Adrenal gland (tissue), 12 donors: ENCODE results near the gene TMEM231. TPM values are rescaled to one million over a fixed set of nuclear protein-coding genes. Genes with fewer than 3 reads are reported as not detected.

Experiments
- DNase-seq, 7 donors: peaks; one replicate each; pipeline ENCODE4 v3.0.0-alpha.2; 2019 to 2020
- H3K27ac ChIP-seq, 5 donors: fragments of 200-600 bp; sonication (generic) in 4 of 5; 1 replicate in 3 of 5; 2 replicates in 2 of 5; pipeline versions ENCODE4 v1.5.1 to v1.8.0; 2016 to 2020; ENCODE audit warnings: mild to moderate bottlenecking in 1 of 5
- H3K27me3 ChIP-seq: fragments of 200-600 bp; 2 replicates; pipeline ENCODE4 v1.8.0; 2021
- H3K36me3 ChIP-seq, 2 donors: fragments of 200-600 bp; replicated peaks in 1 of 2; 1 replicate in 1 of 2; 2 replicates in 1 of 2; pipeline versions ENCODE4 v1.5.1 to v1.8.0; 2018 to 2022
- H3K4me1 ChIP-seq, 2 donors: fragments of 200-600 bp; replicated peaks in 1 of 2; 1 replicate in 1 of 2; 2 replicates in 1 of 2; pipeline versions ENCODE4 v1.5.1 to v1.8.0; 2018 to 2021
- H3K4me3 ChIP-seq, 4 donors: fragments of 200-600 bp; sonication (generic) in 3 of 4; one replicate each; pipeline ENCODE4 v1.5.1; 2016 to 2018
- H3K9me3 ChIP-seq, 3 donors: fragments of 200-600 bp; sonication (generic) in 1 of 3; replicated peaks in 1 of 3; 1 replicate in 2 of 3; 2 replicates in 1 of 3; pipeline versions ENCODE4 v1.5.1 to v1.8.0; 2016 to 2021
- POLR2A ChIP-seq, 2 donors: fragments of 450-650 bp; IDR thresholded peaks; one replicate each; pipeline ENCODE4 v1.6.1; 2017; ENCODE audit warnings: antibody characterized with exemption in 2 of 2, mild to moderate bottlenecking in 2 of 2, moderate library complexity in 1 of 2
- WGBS, 4 donors: extraction: QIAGEN DNeasy Blood & Tissue Kit in 2 of 4; methylation state at CpG; one replicate each; pipeline versions ENCODE4 v1.1.5 to v1.1.7; 2013 to 2017; 5-methylcytosine and 5-hydroxymethylcytosine counted together
- intact Hi-C, 2 donors: fragments of 100-400 bp; cut with DNase I; formaldehyde crosslinking; loops; one replicate each; pipeline versions ENCODE4 v1.14.1 to v1.15.0; 2022 to 2023
- polyA plus RNA-seq, 3 donors: library from polyadenylated mRNA; stranded (reverse); fragments of 200-250 nt in 2 of 3; fragments of 350-450 nt in 1 of 3; fragmentation: Illumina TruSeq in 1 of 3; extraction: RNeasy Lipid Tissue Mini Kit (QIAGEN cat#74804) in 1 of 3; gene quantifications; one replicate each; pipeline ENCODE4 v1.2.3, GENCODE V29; 2013 to 2014
- total RNA-seq, 9 donors: library from RNA; depleted of rRNA in 4 of 9; stranded (reverse); fragments of >200 nt in 4 of 9; fragments of 120-200 nt in 1 of 9; fragmentation: NEBNext Ultra II Directional in 1 of 9; extraction: Animal tissue kit (Norgen Biotek cat#: 25700) in 1 of 9; gene quantifications; one replicate each; pipeline versions ENCODE4 v1.1.0 to v1.2.4, GENCODE V29; 2013 to 2023
- TF ChIP-seq, protein P1 (sequence below), 6 experiments: fragments of 450-650 bp in 4 of 6; fragments of 200-600 bp in 2 of 6; sonication (generic) in 1 of 6; IDR thresholded peaks; 1 replicate in 5 of 6; 2 replicates in 1 of 6; pipeline versions ENCODE4 v1.5.1 to v1.8.0; 2016 to 2021; ENCODE audit warnings: antibody characterized with exemption in 6 of 6, mild to moderate bottlenecking in 2 of 6, moderate library complexity in 1 of 6
- donor health status: healthy with polysubstance abuse.
- donor health status: Bipolar disorder and iron deficiency.
- donor health status: DM: yes; HTN: yes; CAD: no.
- donor health status: DM: no; HTN: no; CAD: no.
- donor health status: DM: no; HTN: no; CAD: no.
- donor health status: DM: yes; HTN: yes; CAD: no.

The TMEM231 gene
- total and polyA plus RNA-seq, 12 donors = 2.8 to 13.4 (median 7.9) TPM

DNA sequence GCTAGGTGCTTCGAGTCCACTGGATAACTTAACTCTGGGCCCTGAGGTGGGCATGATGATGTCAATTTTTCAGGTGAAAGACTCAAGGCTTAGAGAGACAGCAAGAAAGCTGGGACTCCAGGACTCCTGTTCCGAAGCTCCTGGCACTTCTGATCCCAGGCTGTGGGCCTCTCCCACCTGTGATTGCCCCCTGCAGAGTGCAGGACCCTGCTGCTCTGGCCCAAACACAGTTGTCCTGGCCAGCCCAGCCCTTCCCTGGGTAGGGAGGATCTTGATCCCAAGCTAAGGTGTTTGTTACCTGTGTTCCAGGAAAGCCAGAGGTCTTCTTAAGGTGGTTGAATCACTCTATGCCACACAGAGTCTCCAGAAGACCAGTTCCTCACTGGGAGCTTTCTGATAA, 23.3 kb downstream of the TMEM231 start:
- Histone ChIP-seq H3K9me3 (no peaks in the 10 kb centered on the region), H3K27ac (no peak overlapping the region), H3K27me3 (no peaks in the 10 kb centered on the region), H3K36me3 (no peaks in the 10 kb centered on the region), H3K4me3 (no peak overlapping the region), H3K4me1 (no peaks in the 10 kb centered on the region)
- WGBS, 4 donors = 78 to 93% (median 81%) methylated on average over 2 of the region's 2 CpGs
- no peak for TF ChIP-seq POLR2A (IDR thresholded peaks at IDR 0.05)
- TF ChIP-seq, protein P1, sequence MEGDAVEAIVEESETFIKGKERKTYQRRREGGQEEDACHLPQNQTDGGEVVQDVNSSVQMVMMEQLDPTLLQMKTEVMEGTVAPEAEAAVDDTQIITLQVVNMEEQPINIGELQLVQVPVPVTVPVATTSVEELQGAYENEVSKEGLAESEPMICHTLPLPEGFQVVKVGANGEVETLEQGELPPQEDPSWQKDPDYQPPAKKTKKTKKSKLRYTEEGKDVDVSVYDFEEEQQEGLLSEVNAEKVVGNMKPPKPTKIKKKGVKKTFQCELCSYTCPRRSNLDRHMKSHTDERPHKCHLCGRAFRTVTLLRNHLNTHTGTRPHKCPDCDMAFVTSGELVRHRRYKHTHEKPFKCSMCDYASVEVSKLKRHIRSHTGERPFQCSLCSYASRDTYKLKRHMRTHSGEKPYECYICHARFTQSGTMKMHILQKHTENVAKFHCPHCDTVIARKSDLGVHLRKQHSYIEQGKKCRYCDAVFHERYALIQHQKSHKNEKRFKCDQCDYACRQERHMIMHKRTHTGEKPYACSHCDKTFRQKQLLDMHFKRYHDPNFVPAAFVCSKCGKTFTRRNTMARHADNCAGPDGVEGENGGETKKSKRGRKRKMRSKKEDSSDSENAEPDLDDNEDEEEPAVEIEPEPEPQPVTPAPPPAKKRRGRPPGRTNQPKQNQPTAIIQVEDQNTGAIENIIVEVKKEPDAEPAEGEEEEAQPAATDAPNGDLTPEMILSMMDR (IDR thresholded peaks at IDR 0.05) = no peak
- no peak for DNase-seq
- intact Hi-C loops = no loop called here

DNA sequence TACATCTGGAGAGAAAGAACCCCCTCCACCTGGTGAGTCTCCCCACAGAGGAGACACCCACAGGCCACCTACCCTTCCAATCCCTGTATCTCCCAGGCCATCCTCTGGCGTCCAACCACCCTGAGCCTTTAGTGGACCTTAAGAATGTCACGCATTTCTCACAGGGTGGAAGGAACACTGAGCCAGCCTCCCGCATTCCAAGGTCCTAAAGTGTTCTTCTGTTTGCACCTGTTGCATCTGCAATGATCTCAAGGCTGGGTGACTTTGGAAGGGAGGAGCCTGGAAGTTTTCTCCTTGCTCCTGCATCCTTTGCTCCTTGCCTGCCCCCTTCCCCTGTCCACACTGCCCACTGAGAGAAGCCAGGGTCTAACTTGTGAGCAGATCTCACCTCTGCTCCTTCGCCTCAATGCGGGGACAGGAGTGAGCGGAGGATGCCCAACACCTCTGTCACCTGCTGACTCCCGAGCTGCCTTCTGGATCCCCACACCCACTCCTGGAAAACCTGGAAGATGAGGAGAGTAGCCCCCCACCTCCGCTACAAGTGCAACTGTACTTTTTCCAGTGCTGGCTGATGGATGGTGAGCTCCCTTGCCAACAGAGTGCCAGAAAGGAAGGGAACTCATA, 23.8 kb downstream of the TMEM231 start:
- WGBS, 4 donors = 80 to 86% (median 84%) methylated on average over 7 to 8 of the region's 8 CpGs

DNA sequence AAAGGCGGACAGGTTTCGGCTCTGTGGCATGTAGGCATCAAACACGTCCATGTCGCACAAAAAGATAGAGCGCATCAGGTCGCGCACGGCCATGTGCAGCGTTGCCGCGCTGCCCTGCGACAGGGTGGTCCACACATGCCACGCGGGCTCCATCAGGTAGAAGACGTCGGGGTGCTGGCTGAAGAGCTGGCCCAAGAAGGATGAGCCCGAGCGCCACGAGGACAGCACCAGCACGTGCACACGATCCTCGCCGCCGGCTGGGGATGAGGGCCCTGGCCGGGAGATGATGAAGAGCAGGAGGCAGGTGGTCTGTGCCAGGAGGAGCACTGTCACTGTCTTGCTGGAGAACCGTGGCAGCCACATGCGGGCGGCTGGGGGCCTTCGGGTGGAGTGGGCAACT, 26.1 kb downstream of the TMEM231 start:
- Histone ChIP-seq H3K27me3 (no peaks in the 10 kb centered on the region), H3K9me3 (no peaks in the 10 kb centered on the region), H3K4me1 (no peaks in the 10 kb centered on the region), H3K36me3 (no peaks in the 10 kb centered on the region), H3K4me3 (no peak overlapping the region), H3K27ac (no peak overlapping the region)
- 89 to 97% (median 95%) methylated on average over 26 to 29 of the region's 29 CpGs for WGBS, 4 donors
- DNase-seq = no peak
- TF ChIP-seq, protein P1 (IDR thresholded peaks at IDR 0.05) = no peak
- no peak for TF ChIP-seq POLR2A (IDR thresholded peaks at IDR 0.05)
- intact Hi-C loops = loop anchor here in 1 of 2 donors (5.0 kb wide), 1 partner anchor 57 kb away; no protein-coding TSS in a partner anchor

More for the DNA sequence above, 23.8 kb downstream of the TMEM231 start:
- Histone ChIP-seq H3K4me1 (no peaks in the 10 kb centered on the region), H3K4me3 (no peak overlapping the region), H3K27ac (no peak overlapping the region), H3K27me3 (no peaks in the 10 kb centered on the region), H3K9me3 (no peaks in the 10 kb centered on the region), H3K36me3 (no peaks in the 10 kb centered on the region)
- intact Hi-C loops = no loop called here
- DNase-seq = no peak
- TF ChIP-seq, protein P1 (IDR thresholded peaks at IDR 0.05) = no peak
- TF ChIP-seq POLR2A (IDR thresholded peaks at IDR 0.05) = no peak

DNA sequence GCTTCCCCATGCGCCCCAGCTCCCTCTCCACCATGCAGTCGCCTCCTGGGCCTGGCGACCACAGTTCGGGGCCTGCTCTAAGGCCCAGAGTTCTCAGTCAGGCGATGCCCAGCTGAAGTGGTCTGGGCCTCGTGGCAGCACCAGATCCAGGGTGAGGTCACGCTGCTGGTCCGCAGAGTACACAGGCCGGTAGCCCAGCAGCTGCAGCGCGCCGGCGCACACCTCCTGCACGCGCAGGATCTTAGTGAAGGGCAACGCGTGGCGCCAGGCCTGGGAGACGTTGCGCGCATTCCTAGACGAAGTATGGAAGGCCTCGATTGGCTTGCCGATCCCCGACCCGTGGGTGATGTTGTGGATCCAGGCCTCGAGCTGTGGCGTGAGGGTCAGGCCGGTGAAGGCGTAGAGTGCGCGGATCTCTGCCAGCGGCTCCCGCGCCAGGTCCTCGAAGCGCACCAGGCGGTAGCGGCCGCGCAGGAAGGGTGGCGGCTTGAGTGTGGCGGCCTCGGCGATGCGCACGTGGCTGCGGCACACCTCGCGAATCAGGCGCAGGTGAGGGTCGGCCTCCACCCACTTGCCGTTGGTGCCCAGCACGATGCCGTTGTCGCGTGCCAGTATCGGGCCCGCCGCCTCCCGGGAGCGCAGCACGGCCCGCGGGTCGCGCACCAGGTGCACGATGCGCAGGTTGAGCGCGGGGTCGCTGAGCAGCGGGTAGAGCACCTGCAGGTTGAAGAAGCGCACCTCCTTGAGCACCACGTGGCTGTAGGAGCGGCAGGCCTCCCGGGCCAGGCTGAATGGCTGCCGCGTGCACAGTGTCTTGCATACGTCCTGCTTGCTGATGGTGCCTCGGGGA, 26.8 kb downstream of the TMEM231 start:
- H3K4me1 ChIP-seq = no peaks in the 10 kb centered on the region
- H3K36me3 ChIP-seq = no peaks in the 10 kb centered on the region
- TF ChIP-seq, protein P1 (IDR thresholded peaks at IDR 0.05) = no peak
- TF ChIP-seq POLR2A (IDR thresholded peaks at IDR 0.05) = no peak
- no peak overlapping the region for H3K27ac ChIP-seq
- 87 to 96% (median 93%) methylated on average over 41 to 81 of the region's 81 CpGs for WGBS, 4 donors
- H3K27me3 ChIP-seq = no peaks in the 10 kb centered on the region
- intact Hi-C loops = loop anchor here in 1 of 2 donors (5.0 kb wide), 1 partner anchor 58 kb away; no protein-coding TSS in a partner anchor
- no peaks in the 10 kb centered on the region for H3K9me3 ChIP-seq
- no peak for DNase-seq
- no peak overlapping the region for H3K4me3 ChIP-seq
